WTC11 (cell line): ENCODE measurements around the gene COPS9. TPM values are rescaled to one million over a fixed set of nuclear protein-coding genes. Genes with fewer than 3 reads are reported as not detected.

Experiments
- ATAC-seq: fragments of 200-7000 bp; cut with Tn5 transposase; 2 replicates; pipeline ENCODE4 v1.10.0; 2021; ENCODE audit warnings: mild to moderate bottlenecking, moderate library complexity
- CTCF ChIA-PET: fragments of 300-600 bp; sonication (Branson Sonifier 250); formaldehyde crosslinking; loops from one replicate; lab custom pipeline; 2021; ENCODE audit warnings: antibody characterized with exemption; lab: Charles Lee
- POLR2A ChIA-PET: fragments of 350-600 bp; sonication (Branson Sonifier 250); formaldehyde crosslinking; loops from one replicate; lab custom pipeline; 2021; ENCODE audit warnings: antibody characterized with exemption; lab: Charles Lee
- DNase-seq: peaks from one replicate; pipeline ENCODE4 v3.0.0; 2021; ENCODE audit warnings: low spot score
- H3K27ac Mint-ChIP-seq: 2 replicates; pipeline ENCODE4 v1.8.0; 2021; ENCODE audit warnings: mixed read lengths
- H3K27me3 Mint-ChIP-seq: 2 replicates; pipeline ENCODE4 v1.8.0; 2021; ENCODE audit warnings: low read depth, mild to moderate bottlenecking, moderate library complexity, mixed read lengths
- H3K36me3 Mint-ChIP-seq: 2 replicates; pipeline ENCODE4 v1.8.0; 2021; ENCODE audit warnings: mixed read lengths
- H3K4me1 Mint-ChIP-seq: 2 replicates; pipeline ENCODE4 v1.8.0; 2022; ENCODE audit warnings: mixed read lengths
- H3K4me3 Mint-ChIP-seq: 2 replicates; pipeline ENCODE4 v1.8.0; 2021; ENCODE audit warnings: mild to moderate bottlenecking, moderate library complexity, mixed read lengths
- H3K9me3 Mint-ChIP-seq: 2 replicates; pipeline ENCODE4 v1.8.0; 2021; ENCODE audit warnings: mixed read lengths
- AFF4 ChIP-seq: sonication (generic); formaldehyde crosslinking; IDR thresholded peaks from 2 replicates; pipeline ENCODE4 v1.8.1; 2023; ENCODE audit warnings: mild to moderate bottlenecking, missing genetic modification reagents, borderline replicate concordance
- ATF3 ChIP-seq: sonication (generic); formaldehyde crosslinking; conservative IDR thresholded peaks from 2 replicates; pipeline ENCODE4 v1.8.1; 2022; ENCODE audit warnings: mild to moderate bottlenecking, missing genetic modification reagents
- CBFB ChIP-seq: sonication (generic); formaldehyde crosslinking; IDR thresholded peaks from 2 replicates; pipeline ENCODE4 v1.8.1; 2022; ENCODE audit warnings: mild to moderate bottlenecking, low read depth, missing genetic modification reagents
- CREB1 ChIP-seq: sonication (generic); formaldehyde crosslinking; IDR thresholded peaks from 2 replicates; pipeline ENCODE4 v1.8.0; 2023; ENCODE audit warnings: mild to moderate bottlenecking, missing genetic modification reagents
- CREM ChIP-seq: sonication (generic); formaldehyde crosslinking; IDR thresholded peaks from 2 replicates; pipeline ENCODE4 v1.8.1; 2022; ENCODE audit warnings: mild to moderate bottlenecking, missing genetic modification reagents, moderate library complexity
- E2F4 ChIP-seq: sonication (generic); formaldehyde crosslinking; IDR thresholded peaks from 2 replicates; pipeline ENCODE4 v1.8.1; 2022; ENCODE audit warnings: low read depth, mild to moderate bottlenecking, moderate library complexity, missing genetic modification reagents, borderline replicate concordance
- FOXK1 ChIP-seq: sonication (generic); formaldehyde crosslinking; IDR thresholded peaks from 2 replicates; pipeline ENCODE4 v1.8.0; 2022; ENCODE audit warnings: mild to moderate bottlenecking, moderate library complexity, missing genetic modification reagents
- GRHL2 ChIP-seq: fragments of 250-450 bp; sonication (Bioruptor Pico); IDR thresholded peaks from 2 replicates; pipeline ENCODE4 v1.8.0; 2022; ENCODE audit warnings: mild to moderate bottlenecking, moderate library complexity; ENCODE audit not compliant: insufficient replicate concordance, severe bottlenecking
- GTF2I ChIP-seq: fragments of 250-450 bp; sonication (Bioruptor Pico); conservative IDR thresholded peaks from 2 replicates; pipeline ENCODE4 v1.4.0; 2021; ENCODE audit warnings: mild to moderate bottlenecking
- HMGA2 ChIP-seq: fragments of 250-450 bp; sonication (Bioruptor Pico); IDR thresholded peaks from 2 replicates; pipeline ENCODE4 v1.4.0; 2021; ENCODE audit warnings: mild to moderate bottlenecking, moderate library complexity
- IRF1 ChIP-seq: sonication (generic); formaldehyde crosslinking; IDR thresholded peaks from 2 replicates; pipeline ENCODE4 v1.8.0; 2023; ENCODE audit warnings: missing genetic modification reagents
- MAX ChIP-seq: sonication (generic); formaldehyde crosslinking; IDR thresholded peaks from 2 replicates; pipeline ENCODE4 v1.8.0; 2022; ENCODE audit warnings: mild to moderate bottlenecking, missing genetic modification reagents
- MLX ChIP-seq: sonication (generic); formaldehyde crosslinking; IDR thresholded peaks from 2 replicates; pipeline ENCODE4 v1.8.1; 2023; ENCODE audit warnings: mild to moderate bottlenecking, missing genetic modification reagents, moderate library complexity
- MXD4 ChIP-seq: fragments of 250-450 bp; sonication (Bioruptor Pico); IDR thresholded peaks from 2 replicates; pipeline ENCODE4 v1.8.0; 2021; ENCODE audit warnings: mild to moderate bottlenecking, moderate library complexity, borderline replicate concordance
- MYBL2 ChIP-seq: sonication (generic); formaldehyde crosslinking; IDR thresholded peaks from 2 replicates; pipeline ENCODE4 v1.8.1; 2023; ENCODE audit warnings: mild to moderate bottlenecking, moderate library complexity, missing genetic modification reagents
- SMAD4 ChIP-seq: sonication (generic); formaldehyde crosslinking; IDR thresholded peaks from 2 replicates; pipeline ENCODE4 v1.8.0; 2022; ENCODE audit warnings: mild to moderate bottlenecking, missing genetic modification reagents
- TEAD1 ChIP-seq: sonication (generic); formaldehyde crosslinking; IDR thresholded peaks from 2 replicates; pipeline ENCODE4 v1.8.0; 2022; ENCODE audit warnings: mild to moderate bottlenecking, missing genetic modification reagents
- USF2 ChIP-seq: sonication (generic); formaldehyde crosslinking; IDR thresholded peaks from 2 replicates; pipeline ENCODE4 v1.8.1; 2023; ENCODE audit warnings: mild to moderate bottlenecking, missing genetic modification reagents, moderate library complexity
- ZNF219 ChIP-seq: sonication (generic); formaldehyde crosslinking; IDR thresholded peaks from 2 replicates; pipeline ENCODE4 v1.8.0; 2023; ENCODE audit warnings: missing genetic modification reagents, mild to moderate bottlenecking, borderline replicate concordance
- ZNF263 ChIP-seq: sonication (generic); formaldehyde crosslinking; IDR thresholded peaks from 2 replicates; pipeline ENCODE4 v1.8.1; 2022; ENCODE audit warnings: low read depth, mild to moderate bottlenecking, moderate library complexity, missing genetic modification reagents
- ZNF317 ChIP-seq: sonication (generic); formaldehyde crosslinking; IDR thresholded peaks from 2 replicates; pipeline ENCODE4 v1.8.1; 2023; ENCODE audit warnings: low read depth, mild to moderate bottlenecking, moderate library complexity, missing genetic modification reagents, borderline replicate concordance
- ZNF512 ChIP-seq: sonication (generic); formaldehyde crosslinking; IDR thresholded peaks from 2 replicates; pipeline ENCODE4 v1.8.1; 2022; ENCODE audit warnings: missing genetic modification reagents, borderline replicate concordance
- total RNA-seq: library from RNA; stranded (reverse); gene quantifications from 3 replicates; pipeline ENCODE4 v1.2.3, GENCODE V29; 2021

COPS9 gene
- total RNA-seq, 1 experiment from 2014 or later: 142 TPM

- Mint-ChIP-seq H3K36me3 (peaks cover 41% of the 10 kb centered on the region), H3K4me3 (no peak overlapping the region), H3K4me1 (no peaks in the 10 kb centered on the region), H3K27me3 (no peaks in the 10 kb centered on the region), H3K27ac (no peak overlapping the region), H3K9me3 (no peaks in the 10 kb centered on the region)
- TF ChIP-seq MYBL2 (CRISPR knock-in tag): no peak
- no peak for TF ChIP-seq ATF3 (CRISPR knock-in tag)
- no peak for TF ChIP-seq ZNF219 (CRISPR knock-in tag)
- TF ChIP-seq GTF2I (CRISPR knock-in tag): no peak
- TF ChIP-seq MAX (CRISPR knock-in tag): no peak
- TF ChIP-seq CREB1: no peak
- no peak for TF ChIP-seq ZNF317 (CRISPR knock-in tag)
- DNase-seq (no peak), ATAC-seq (no peak)
- POLR2A ChIA-PET: interaction anchor here (0.6 kb wide), 1 partner anchor 101 kb away, joined by 11 read pairs; no protein-coding TSS in a partner anchor
- CTCF ChIA-PET: interaction anchor here (1.1 kb wide), 1 partner anchor 65 kb away, joined by 3 read pairs; no protein-coding TSS in a partner anchor
Measured at GRCh38 chr2:240126731-240127130, 9.4 kb downstream of the COPS9 start.

GRCh38 chr2:240125742-240126141 lies 10.4 kb downstream of the COPS9 start:
- no peak overlapping the region for H3K27ac Mint-ChIP-seq
- ChIA-PET POLR2A (no interaction called here), CTCF (no interaction called here)

More at GRCh38 chr2:240125742-240126141, 10.4 kb downstream of the COPS9 start:
- peaks cover 2% of the 10 kb centered on the region; the same call in 1 of the 2 replicates for H3K27me3 Mint-ChIP-seq
- H3K36me3 Mint-ChIP-seq: peaks cover 31% of the 10 kb centered on the region
- no peak for ATAC-seq
- TF ChIP-seq ZNF512 (CRISPR knock-in tag) (no peak), HMGA2 (no peak), E2F4 (CRISPR knock-in tag) (no peak), MLX (CRISPR knock-in tag) (no peak), ZNF263 (CRISPR knock-in tag) (no peak), SMAD4 (CRISPR knock-in tag) (no peak), CREM (CRISPR knock-in tag) (no peak), IRF1 (no peak), USF2 (CRISPR knock-in tag) (no peak), FOXK1 (CRISPR knock-in tag) (no peak), AFF4 (CRISPR knock-in tag) (no peak), GRHL2 (CRISPR knock-in tag) (no peak), MXD4 (CRISPR knock-in tag) (no peak), CBFB (CRISPR knock-in tag) (no peak), TEAD1 (no peak)
- no peaks in the 10 kb centered on the region for H3K4me1 Mint-ChIP-seq
- no peaks in the 10 kb centered on the region for H3K9me3 Mint-ChIP-seq
- no peak for DNase-seq
- H3K4me3 Mint-ChIP-seq: no peak overlapping the region
